ENCODE results near the gene TLR8. TPM values are rescaled to one million over a fixed set of nuclear protein-coding genes. Genes with fewer than 3 reads are reported as not detected.
"Not testable (repeated sequence)": the region's sequence is repeated elsewhere in the genome, so short reads cannot be mapped to it uniquely, and the experiment has no call there.

Gene TLR8
- total RNA-seq, 8 experiments from 2014 or later = 0.04 to 0.56 (median 0.09) TPM; not detected in 3

GRCh38 chrX:12963210-12963850 is 56.9 kb downstream of the TLR8 start:
- no CpG with 5 or more reads among the region's 52 CpGs for WGBS, 10 experiments
- ATAC-seq (replicated peaks in 6 of 8) = not testable (repeated sequence)

DNA sequence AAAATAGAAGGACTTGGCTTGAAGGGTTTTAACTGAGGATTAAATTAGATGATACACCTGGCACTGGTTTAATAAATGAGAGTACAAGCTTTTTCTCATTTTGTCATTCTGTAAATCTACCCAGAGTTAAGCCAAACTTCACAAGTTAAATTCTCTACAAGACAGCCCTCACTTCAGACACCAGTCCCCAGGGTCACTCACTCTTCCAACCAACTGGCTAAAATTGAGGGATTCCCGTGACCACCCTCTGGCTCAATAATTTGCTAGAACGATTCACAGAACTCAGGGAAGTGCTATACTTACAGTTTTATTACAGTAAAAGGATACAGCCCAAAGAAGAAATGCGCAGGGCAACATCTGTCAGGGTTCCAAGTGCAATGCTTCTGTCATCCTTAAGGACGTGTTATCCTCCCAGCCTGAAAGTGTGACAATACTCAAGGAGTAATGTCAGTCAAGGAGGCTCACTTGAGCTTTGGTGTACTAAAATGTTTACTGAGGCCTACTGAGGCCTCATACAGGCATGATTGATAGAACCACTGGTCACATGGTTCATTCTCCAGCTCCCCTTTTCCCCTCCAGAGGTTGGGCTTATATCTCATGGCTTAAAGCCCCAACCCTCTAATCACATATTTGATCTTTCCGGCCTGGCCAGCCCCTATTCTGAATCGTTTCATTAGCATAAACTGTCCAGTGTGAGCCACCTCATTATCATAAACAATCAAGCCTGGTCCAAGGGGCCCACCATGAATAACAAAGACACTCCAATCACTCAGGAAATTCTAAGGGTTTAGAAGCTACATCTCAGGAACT is 58.9 kb downstream of the TLR8 start:
- Histone ChIP-seq H3K27ac (no peak overlapping the region), H3K4me3 (no peak overlapping the region), H3K4me1 (replicated peaks in 1 of 2) (peaks cover 0 to 6% of the 10 kb centered on the region in 2 donors)
- peak; percentile 40 to 84 (median 62) for ATAC-seq (replicated peaks in 6 of 8)
- in situ Hi-C loops (cut with MboI; ENCODE audit: low pct_unique_long_range_greater_than_20kb in 2 of 9, low sequenced_read_pairs in 9 of 9, unreplicated experiment in 9 of 9) = loop anchor here in 5 of 9 experiments (25.0 kb wide), 1 partner anchor 522 kb away; no protein-coding TSS in a partner anchor
- WGBS, 10 experiments = 0 to 55% (median 12%) methylated on average over 1 to 5 of the region's 6 CpGs; no CpG with 5 or more reads in 6 of the 10 experiments

More at GRCh38 chrX:12963210-12963850, 56.9 kb downstream of the TLR8 start:
- in situ Hi-C loops (cut with MboI; ENCODE audit: low pct_unique_long_range_greater_than_20kb in 2 of 9, low sequenced_read_pairs in 9 of 9, unreplicated experiment in 9 of 9) = loop anchor here in 5 of 9 experiments (25.0 kb wide), 1 partner anchor 524 kb away; no protein-coding TSS in a partner anchor
- H3K4me3 ChIP-seq; H3K4me1 ChIP-seq (replicated peaks in 1 of 2); H3K27ac ChIP-seq: not testable (repeated sequence)

- in situ Hi-C loops (cut with MboI; ENCODE audit: low pct_unique_long_range_greater_than_20kb in 2 of 9, low sequenced_read_pairs in 9 of 9, unreplicated experiment in 9 of 9) = loop anchor here in 5 of 9 experiments (25.0 kb wide), 1 partner anchor 521 kb away; no protein-coding TSS in a partner anchor
- 0 to 50% (median 17%) methylated on average over 1 of the region's 1 CpG; no CpG with 5 or more reads in 6 of the 10 experiments for WGBS, 10 experiments
- ATAC-seq (replicated peaks in 6 of 8) = no peak
- Histone ChIP-seq H3K4me3 (no peak overlapping the region), H3K27ac (no peak overlapping the region), H3K4me1 (replicated peaks in 1 of 2) (peaks cover 3 to 13% of the 10 kb centered on the region in 2 donors)
Measured at GRCh38 chrX:12966151-12966550, 59.7 kb downstream of the TLR8 start.

DNA sequence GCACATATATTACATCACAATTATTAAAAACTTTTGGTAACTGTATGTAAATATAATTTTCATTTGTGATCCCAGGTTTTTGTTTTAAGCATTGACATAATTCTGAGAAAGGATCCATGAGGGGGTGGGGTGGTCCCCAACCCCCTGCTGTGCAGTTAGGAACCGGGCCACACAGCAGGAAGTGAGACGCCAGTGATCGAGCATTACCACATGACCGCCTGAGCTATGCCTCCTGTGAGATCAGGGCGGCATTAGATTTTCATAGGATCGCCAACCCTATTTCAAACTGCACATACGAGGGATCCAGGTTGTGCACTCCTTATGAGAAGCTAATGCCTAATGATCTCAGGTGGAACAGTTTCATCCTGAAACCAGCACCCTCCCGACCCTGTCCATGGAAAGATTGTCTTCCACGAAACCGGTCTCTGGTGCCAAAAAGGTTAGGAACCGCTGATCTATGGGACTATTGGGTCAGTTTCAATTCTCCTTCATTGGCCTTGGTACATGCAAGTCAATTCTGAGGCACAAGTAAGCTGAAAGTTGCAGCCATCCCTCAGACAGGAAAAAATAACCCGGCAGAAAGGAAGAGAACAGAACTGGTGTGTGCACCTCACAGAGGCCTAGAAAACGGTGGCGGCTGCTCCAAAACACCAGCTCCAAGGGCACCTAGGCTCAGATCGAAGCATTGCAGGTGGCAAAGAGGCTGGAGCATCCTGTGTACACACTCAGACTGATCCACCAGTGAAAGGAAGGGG is 61.5 kb downstream of the TLR8 start:
- no peak for ATAC-seq (replicated peaks in 6 of 8)
- WGBS, 10 experiments = 81 to 100% (median 83%) methylated on average over 5 to 8 of the region's 15 CpGs; no CpG with 5 or more reads in 7 of the 10 experiments
- Histone ChIP-seq H3K4me1 (replicated peaks in 1 of 2) (peaks cover 3 to 18% of the 10 kb centered on the region in 2 donors), H3K27ac (no peak overlapping the region), H3K4me3 (no peak overlapping the region)
- in situ Hi-C loops (cut with MboI; ENCODE audit: low pct_unique_long_range_greater_than_20kb in 2 of 9, low sequenced_read_pairs in 9 of 9, unreplicated experiment in 9 of 9) = loop anchor here in 5 of 9 experiments (25.0 kb wide), 1 partner anchor 519 kb away; no protein-coding TSS in a partner anchor

GRCh38 chrX:12970691-12971202 is 64.3 kb downstream of the TLR8 start:
- no peak overlapping the region for H3K4me3 ChIP-seq
- peak in 5 of 8 experiments; percentile 23 to 35 (median 30) for ATAC-seq (replicated peaks in 6 of 8)
- no peak overlapping the region for H3K27ac ChIP-seq

DNA sequence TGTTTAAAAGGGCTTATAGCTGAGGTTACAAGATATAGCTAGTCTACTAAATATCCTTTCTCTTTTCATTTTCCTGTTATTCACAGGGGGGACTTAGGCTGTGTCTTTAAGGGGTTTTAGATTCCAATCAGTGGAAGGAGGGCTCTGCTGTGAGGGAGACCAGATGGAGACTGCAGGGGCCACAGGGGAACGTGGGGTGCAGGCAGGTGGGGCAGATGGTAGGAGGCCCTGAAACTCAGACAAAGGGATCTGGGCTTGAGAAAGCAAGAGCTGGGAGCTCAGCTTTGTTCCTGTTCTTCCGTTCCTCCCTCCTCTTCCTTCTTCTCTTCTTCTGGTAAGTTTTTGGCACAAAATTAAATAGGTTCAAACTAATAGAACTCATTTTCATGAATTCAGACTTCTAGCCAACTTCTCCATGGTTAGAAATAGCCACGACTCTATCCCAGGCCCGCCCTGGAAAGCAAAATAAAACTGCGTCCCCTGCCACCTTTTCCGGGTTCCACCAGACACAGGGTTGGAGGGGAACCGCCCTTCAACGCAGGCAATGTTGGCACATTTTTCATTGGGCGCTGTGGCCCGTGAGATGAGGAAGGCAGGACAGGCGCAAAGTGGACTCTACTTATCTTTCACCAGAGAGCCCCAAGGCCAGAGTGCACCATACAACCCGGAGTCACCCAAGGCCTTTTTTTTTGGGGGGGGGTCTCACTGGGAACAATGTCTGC is 65.0 kb downstream of the TLR8 start:
- Histone ChIP-seq H3K4me1 (replicated peaks in 1 of 2) (peaks cover 13 to 16% of the 10 kb centered on the region in 2 donors), H3K4me3 (no peak overlapping the region), H3K27ac (no peak overlapping the region)
- WGBS, 10 experiments = 46 to 90% (median 64%) methylated on average over 1 to 4 of the region's 12 CpGs; no CpG with 5 or more reads in 6 of the 10 experiments
- in situ Hi-C loops (cut with MboI; ENCODE audit: low pct_unique_long_range_greater_than_20kb in 2 of 9, low sequenced_read_pairs in 9 of 9, unreplicated experiment in 9 of 9) = loop anchor here in 5 of 9 experiments (25.0 kb wide), 1 partner anchor 516 kb away; no protein-coding TSS in a partner anchor
- no peak for ATAC-seq (replicated peaks in 6 of 8)

More at GRCh38 chrX:12970691-12971202, 64.3 kb downstream of the TLR8 start:
- 20 to 40% (median 36%) methylated on average over 1 to 5 of the region's 11 CpGs; no CpG with 5 or more reads in 6 of the 10 experiments for WGBS, 10 experiments
- in situ Hi-C loops (cut with MboI; ENCODE audit: low pct_unique_long_range_greater_than_20kb in 2 of 9, low sequenced_read_pairs in 9 of 9, unreplicated experiment in 9 of 9) = loop anchor here in 5 of 9 experiments (25.0 kb wide), 1 partner anchor 517 kb away; no protein-coding TSS in a partner anchor
- peaks cover 13 to 16% of the 10 kb centered on the region in 2 donors for H3K4me1 ChIP-seq (replicated peaks in 1 of 2)

DNA sequence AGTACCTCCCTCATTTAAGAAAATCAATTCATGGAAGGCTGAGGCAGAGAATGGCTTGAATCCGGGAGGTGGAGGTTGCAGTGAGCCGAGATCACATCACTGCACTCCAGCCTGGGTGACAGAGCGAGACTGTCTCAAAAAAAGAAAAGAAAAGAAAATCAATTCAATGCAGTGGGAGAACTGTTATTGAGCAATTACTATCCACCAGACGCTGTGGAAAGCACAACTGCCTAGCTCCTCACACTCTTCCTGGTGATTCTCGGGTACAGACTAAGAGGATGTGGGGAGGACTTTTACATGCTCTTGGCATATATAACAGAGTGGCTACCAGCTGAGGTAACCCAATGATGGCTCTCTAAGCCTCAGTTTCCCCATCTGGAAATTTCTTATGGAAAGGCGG is 65.8 kb downstream of the TLR8 start:
- in situ Hi-C loops (cut with MboI; ENCODE audit: low pct_unique_long_range_greater_than_20kb in 2 of 9, low sequenced_read_pairs in 9 of 9, unreplicated experiment in 9 of 9) = loop anchor here in 5 of 9 experiments (25.0 kb wide), 1 partner anchor 515 kb away; no protein-coding TSS in a partner anchor
- H3K4me3 ChIP-seq = no peak overlapping the region
- WGBS, 10 experiments = 76 to 100% (median 85%) methylated on average over 1 to 5 of the region's 6 CpGs; no CpG with 5 or more reads in 3 of the 10 experiments
- peaks cover 13 to 16% of the 10 kb centered on the region in 2 donors for H3K4me1 ChIP-seq (replicated peaks in 1 of 2)
- no peak overlapping the region for H3K27ac ChIP-seq
- ATAC-seq (replicated peaks in 6 of 8) = no peak

Other genes with a start within 250 kb of the TLR8 start
- 10 to 100 TPM in 5 of 8 experiments, 1 to 10 TPM in 3; 8.6 to 39.7 (median 10.7) TPM for gene PRPS2, start 115.2 kb upstream of the TLR8 start, total RNA-seq
- under 1 TPM in 4 of 8 experiments, not detected in 4; 0.05 to 0.31 (median 0.11) TPM for gene TLR7, start 39.5 kb upstream of the TLR8 start, total RNA-seq
- gene TMSB4X, start 68.5 kb downstream of the TLR8 start, total RNA-seq = 1,000 to 10,000 TPM; 2,326 to 8,210 (median 4,514) TPM
- under 1 TPM in 6 of 8 experiments, not detected in 2; 0.05 to 0.50 (median 0.17) TPM for gene FAM9C, start 138.0 kb downstream of the TLR8 start, total RNA-seq